ENCODE data around the gene FSTL4.

Gene FSTL4

GRCh38 chr5:133240425-133241091 lies 371.8 kb downstream of the FSTL4 start:
- DNase-seq = no peak

- no peak for DNase-seq
These were observed 373.7 kb downstream of the FSTL4 start for GRCh38 chr5:133238426-133239205.

GRCh38 chr5:133236976-133237375 lies 375.4 kb downstream of the FSTL4 start:
- no peak for DNase-seq

- no peak for DNase-seq
These were observed 375.8 kb downstream of the FSTL4 start for GRCh38 chr5:133236541-133236951.

- no peak for DNase-seq
These were observed 376.5 kb downstream of the FSTL4 start for GRCh38 chr5:133235696-133236426.

GRCh38 chr5:133234911-133235310 lies 377.4 kb downstream of the FSTL4 start:
- no peak for DNase-seq

- DNase-seq = no peak
These were observed 378.1 kb downstream of the FSTL4 start for GRCh38 chr5:133234273-133234672.

- no peak for DNase-seq
These were observed 378.7 kb downstream of the FSTL4 start for GRCh38 chr5:133233616-133234015.

GRCh38 chr5:133232911-133233310 lies 379.4 kb downstream of the FSTL4 start:
- DNase-seq = no peak

- no peak for DNase-seq
These were observed 379.9 kb downstream of the FSTL4 start for GRCh38 chr5:133232435-133232834.

- no peak for DNase-seq
These were observed 380.3 kb downstream of the FSTL4 start for GRCh38 chr5:133232011-133232410.

- DNase-seq = no peak
These were observed 381.3 kb downstream of the FSTL4 start for GRCh38 chr5:133230823-133231578.

GRCh38 chr5:133229931-133230664 lies 382.2 kb downstream of the FSTL4 start:
- DNase-seq = no peak

- DNase-seq = no peak
These were observed 384.0 kb downstream of the FSTL4 start for GRCh38 chr5:133228316-133228715.

- no peak for DNase-seq
These were observed 384.4 kb downstream of the FSTL4 start for GRCh38 chr5:133227897-133228296.

GRCh38 chr5:133227082-133227481 lies 385.3 kb downstream of the FSTL4 start:
- no peak for DNase-seq

GRCh38 chr5:133226186-133226585 lies 386.2 kb downstream of the FSTL4 start:
- no peak for DNase-seq

- no peak for DNase-seq
These were observed 386.6 kb downstream of the FSTL4 start for GRCh38 chr5:133225671-133226152.

GRCh38 chr5:133222979-133223378 lies 389.4 kb downstream of the FSTL4 start:
- no peak for DNase-seq

GRCh38 chr5:133222521-133222920 lies 389.8 kb downstream of the FSTL4 start:
- no peak for DNase-seq

- no peak for DNase-seq
These were observed 390.3 kb downstream of the FSTL4 start for GRCh38 chr5:133222040-133222439.

Data from right kidney (tissue), 1 donor.